Spleen (tissue), 11 donors: ENCODE data around the gene FXYD4. TPM values are rescaled to one million over a fixed set of nuclear protein-coding genes. Genes with fewer than 3 reads are reported as not detected.

Experiments
- DNase-seq: peaks from one replicate; pipeline ENCODE4 v3.0.0-alpha.2; 2020
- H3K27ac ChIP-seq, 8 donors: fragments of 200-600 bp; sonication (generic) in 7 of 8; 1 replicate in 4 of 8; 2 replicates in 4 of 8; pipeline versions ENCODE4 v1.5.0 to v1.8.0; 2016 to 2021; ENCODE audit warnings: inconsistent platforms in 4 of 8, mild to moderate bottlenecking in 4 of 8, moderate library complexity in 1 of 8
- H3K27me3 ChIP-seq, 7 donors: fragments of 200-600 bp; sonication (generic) in 6 of 7; replicated peaks in 1 of 7; 1 replicate in 4 of 7; 2 replicates in 3 of 7; pipeline versions ENCODE4 v1.5.0 to v1.8.0; 2016 to 2021; ENCODE audit warnings: inconsistent platforms in 3 of 7, mild to moderate bottlenecking in 1 of 7
- H3K36me3 ChIP-seq, 6 donors: fragments of 200-600 bp; sonication (generic) in 5 of 6; 1 replicate in 4 of 6; 2 replicates in 2 of 6; pipeline versions ENCODE4 v1.5.0 to v1.8.0; 2016 to 2021; ENCODE audit warnings: inconsistent platforms in 2 of 6
- H3K4me1 ChIP-seq, 6 donors: fragments of 200-600 bp; sonication (generic) in 5 of 6; 1 replicate in 3 of 6; 2 replicates in 3 of 6; pipeline versions ENCODE4 v1.5.0 to v1.8.0; 2016 to 2021; ENCODE audit warnings: inconsistent platforms in 3 of 6
- H3K4me3 ChIP-seq, 8 donors: fragments of 200-600 bp; sonication (generic) in 7 of 8; 1 replicate in 4 of 8; 2 replicates in 4 of 8; pipeline versions ENCODE4 v1.5.0 to v1.8.0; 2016 to 2021; ENCODE audit warnings: inconsistent platforms in 4 of 8, mild to moderate bottlenecking in 4 of 8, moderate library complexity in 2 of 8
- H3K9me3 ChIP-seq, 8 donors: fragments of 200-600 bp; sonication (generic) in 7 of 8; 1 replicate in 4 of 8; 2 replicates in 4 of 8; pipeline versions ENCODE4 v1.5.0 to v1.8.0; 2016 to 2021; ENCODE audit warnings: inconsistent platforms in 4 of 8
- CTCF ChIP-seq, 11 experiments: fragments of 200-600 bp in 7 of 11; fragments of 450-650 bp in 4 of 11; sonication (generic) in 4 of 11; IDR thresholded peaks in 8 of 11; conservative IDR thresholded peaks in 3 of 11; 1 replicate in 7 of 11; 2 replicates in 4 of 11; pipeline versions ENCODE4 v1.4.0 to v1.8.0; 2016 to 2021; ENCODE audit warnings: antibody characterized with exemption in 11 of 11, inconsistent platforms in 4 of 11, mild to moderate bottlenecking in 1 of 11
- POLR2A ChIP-seq, 3 donors: fragments of 450-650 bp; IDR thresholded peaks; one replicate each; pipeline ENCODE4 v1.5.1; 2017; ENCODE audit warnings: antibody characterized with exemption in 3 of 3, mild to moderate bottlenecking in 1 of 3
- POLR2AphosphoS5 ChIP-seq, 3 donors: sonication (generic); formaldehyde crosslinking; IDR thresholded peaks; one replicate each; pipeline ENCODE4 v1.5.1; 2017; ENCODE audit warnings: antibody characterized with exemption in 3 of 3
- WGBS, 5 donors: extraction: QIAGEN DNeasy Blood & Tissue Kit in 3 of 5; methylation state at CpG; one replicate each; pipeline versions ENCODE4 v1.1.5 to v1.1.7; 2013 to 2018; 5-methylcytosine and 5-hydroxymethylcytosine counted together
- intact Hi-C: fragments of 100-400 bp; cut with DNase I; formaldehyde crosslinking; loops from one replicate; pipeline ENCODE4 v1.15.0; 2023; ENCODE audit warnings: low total_unique reads
- polyA plus RNA-seq, 3 donors: library from polyadenylated mRNA; stranded (reverse); fragments of 200-250 nt; gene quantifications; one replicate each; pipeline ENCODE4 v1.2.1, GENCODE V29; 2013
- total RNA-seq, 7 donors: library from RNA; depleted of rRNA in 3 of 7; stranded (reverse); fragments of >200 nt in 3 of 7; fragmentation: NEBNext Ultra II Directional in 4 of 7; extraction: Animal tissue kit (Norgen Biotek cat#: 25700) in 4 of 7; gene quantifications; one replicate each; pipeline versions ENCODE4 v1.1.0 to v1.2.1, GENCODE V29; 2016 to 2021
- donor health status: healthy with polysubstance abuse.
- donor health status: DM: no; HTN: no; CAD: no; lungs with moderate emphysema.
- donor health status: DM: no; HTN: no; CAD: no.
- donor health status: Bipolar disorder and iron deficiency.
- donor health status: healthy.
- donor health status: DM: no; HTN: no; CAD: no.
- donor health status: DM: yes; HTN: yes; CAD: no.

The FXYD4 gene
- total and polyA plus RNA-seq, 10 donors, result 0.20 TPM; not detected in 9

- intact Hi-C loops, result no loop called here
- DNase-seq, result peak; percentile 48
Observed at GRCh38 chr10:43352951-43353350, 18.5 kb upstream of the FXYD4 start.

GRCh38 chr10:43353495-43354329, 17.7 kb upstream of the FXYD4 start:
- peaks cover 0 to 8% (median 2%) of the 10 kb centered on the region in 6 donors for H3K4me1 ChIP-seq
- H3K9me3 ChIP-seq, result no peaks in the 10 kb centered on the region
- DNase-seq, result no peak
- WGBS, 5 donors, result 56 to 79% (median 63%) methylated on average over 3 of the region's 3 CpGs
- H3K27me3 ChIP-seq, result peaks cover 0 to 25% (median 10%) of the 10 kb centered on the region in 7 donors
- no peak for TF ChIP-seq POLR2A (IDR thresholded peaks at IDR 0.05)
- no peak for TF ChIP-seq CTCF (IDR thresholded peaks at IDR 0.05 in 8 of 11, conservative IDR thresholded peaks at IDR 0.05 in 3 of 11)
- TF ChIP-seq POLR2AphosphoS5 (IDR thresholded peaks at IDR 0.05), result no peak
- H3K27ac ChIP-seq, result no peak overlapping the region
- no peak overlapping the region for H3K4me3 ChIP-seq
- intact Hi-C loops, result no loop called here
- no peaks in the 10 kb centered on the region for H3K36me3 ChIP-seq

More at GRCh38 chr10:43352951-43353350, 18.5 kb upstream of the FXYD4 start:
- 68 to 78% (median 72%) methylated on average over 7 of the region's 7 CpGs for WGBS, 5 donors
- H3K27ac ChIP-seq, result no peak overlapping the region
- no peaks in the 10 kb centered on the region for H3K9me3 ChIP-seq
- no peaks in the 10 kb centered on the region for H3K36me3 ChIP-seq
- TF ChIP-seq POLR2AphosphoS5 (IDR thresholded peaks at IDR 0.05) (no peak), POLR2A (IDR thresholded peaks at IDR 0.05) (no peak), CTCF (IDR thresholded peaks at IDR 0.05 in 8 of 11, conservative IDR thresholded peaks at IDR 0.05 in 3 of 11) (no peak)
- H3K4me1 ChIP-seq, result peaks cover 0 to 16% (median 9%) of the 10 kb centered on the region in 6 donors
- no peak overlapping the region for H3K4me3 ChIP-seq
- peaks cover 0 to 25% (median 10%) of the 10 kb centered on the region in 7 donors for H3K27me3 ChIP-seq

GRCh38 chr10:43354330-43354635, 17.2 kb upstream of the FXYD4 start:
- no peaks in the 10 kb centered on the region for H3K9me3 ChIP-seq
- peaks cover 0 to 8% (median 2%) of the 10 kb centered on the region in 6 donors for H3K4me1 ChIP-seq
- H3K36me3 ChIP-seq, result no peaks in the 10 kb centered on the region
- TF ChIP-seq POLR2AphosphoS5 (IDR thresholded peaks at IDR 0.05) (no peak), POLR2A (IDR thresholded peaks at IDR 0.05) (no peak), CTCF (IDR thresholded peaks at IDR 0.05 in 8 of 11, conservative IDR thresholded peaks at IDR 0.05 in 3 of 11) (no peak)
- DNase-seq, result no peak
- H3K4me3 ChIP-seq, result no peak overlapping the region
- H3K27ac ChIP-seq, result no peak overlapping the region
- WGBS, 5 donors, result 73 to 87% (median 80%) methylated on average over 2 of the region's 2 CpGs
- peaks cover 0 to 22% (median 10%) of the 10 kb centered on the region in 7 donors for H3K27me3 ChIP-seq
- intact Hi-C loops, result no loop called here

GRCh38 chr10:43354879-43355380, 16.5 kb upstream of the FXYD4 start:
- H3K4me3 ChIP-seq, result no peak overlapping the region
- no peak overlapping the region for H3K27ac ChIP-seq
- intact Hi-C loops, result no loop called here
- peaks cover 0 to 8% (median 2%) of the 10 kb centered on the region in 6 donors for H3K4me1 ChIP-seq
- DNase-seq, result no peak
- no peaks in the 10 kb centered on the region for H3K36me3 ChIP-seq
- H3K27me3 ChIP-seq, result peaks cover 0 to 16% (median 10%) of the 10 kb centered on the region in 7 donors
- H3K9me3 ChIP-seq, result no peaks in the 10 kb centered on the region
- TF ChIP-seq CTCF (IDR thresholded peaks at IDR 0.05 in 8 of 11, conservative IDR thresholded peaks at IDR 0.05 in 3 of 11) (no peak), POLR2A (IDR thresholded peaks at IDR 0.05) (no peak), POLR2AphosphoS5 (IDR thresholded peaks at IDR 0.05) (no peak)
- 25 to 53% (median 33%) methylated on average over 2 of the region's 2 CpGs for WGBS, 5 donors
